OCI-LY7 (cell line): ENCODE results near the gene TCERG1.

Experiments
- EZH2phosphoT487 ChIP-seq: fragments of 200-600 bp; sonication (generic); IDR thresholded peaks from 2 replicates; pipeline ENCODE4 v1.6.1; 2018; ENCODE audit warnings: low read depth, borderline replicate concordance, mild to moderate bottlenecking, mixed run types, antibody characterized with exemption, low read length, moderate library complexity, mixed read lengths
- TF ChIP-seq, protein P1 (sequence below): fragments of 200-600 bp; sonication (generic); conservative IDR thresholded peaks from 2 replicates; pipeline ENCODE4 v1.5.1; 2014; ENCODE audit warnings: mild to moderate bottlenecking, antibody characterized with exemption, low read length, moderate library complexity, mixed read lengths

DNA sequence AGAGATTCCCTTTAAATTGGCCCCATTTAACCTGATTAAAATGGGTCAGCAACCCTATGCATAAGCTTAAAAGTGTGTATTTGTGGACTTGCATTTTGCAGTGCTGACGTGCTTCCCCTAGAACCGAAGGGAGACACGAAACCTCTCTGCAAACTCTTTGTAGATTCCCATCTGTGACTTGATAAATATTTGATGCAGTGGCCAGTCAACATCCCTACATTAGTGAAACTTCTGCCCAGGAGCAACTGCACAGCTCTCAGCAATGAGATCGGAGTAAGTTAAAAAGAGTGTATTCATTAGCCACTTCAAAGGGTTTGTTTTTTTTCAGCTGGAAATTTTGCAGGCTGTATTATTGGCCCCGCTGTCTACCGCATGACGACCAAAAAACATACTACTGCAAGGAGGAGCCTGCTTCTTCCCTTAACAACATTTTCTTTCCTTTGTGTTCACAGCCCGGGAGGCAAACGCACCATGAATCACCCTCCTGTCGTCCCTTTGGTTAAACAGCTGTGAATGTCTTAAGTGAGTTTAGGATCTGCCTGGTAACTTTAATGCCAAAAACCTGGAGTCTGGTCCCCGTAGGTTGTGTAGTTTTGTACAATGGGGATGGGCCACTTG lies 38.0 kb upstream of the TCERG1 start:
- TF ChIP-seq, protein P1, sequence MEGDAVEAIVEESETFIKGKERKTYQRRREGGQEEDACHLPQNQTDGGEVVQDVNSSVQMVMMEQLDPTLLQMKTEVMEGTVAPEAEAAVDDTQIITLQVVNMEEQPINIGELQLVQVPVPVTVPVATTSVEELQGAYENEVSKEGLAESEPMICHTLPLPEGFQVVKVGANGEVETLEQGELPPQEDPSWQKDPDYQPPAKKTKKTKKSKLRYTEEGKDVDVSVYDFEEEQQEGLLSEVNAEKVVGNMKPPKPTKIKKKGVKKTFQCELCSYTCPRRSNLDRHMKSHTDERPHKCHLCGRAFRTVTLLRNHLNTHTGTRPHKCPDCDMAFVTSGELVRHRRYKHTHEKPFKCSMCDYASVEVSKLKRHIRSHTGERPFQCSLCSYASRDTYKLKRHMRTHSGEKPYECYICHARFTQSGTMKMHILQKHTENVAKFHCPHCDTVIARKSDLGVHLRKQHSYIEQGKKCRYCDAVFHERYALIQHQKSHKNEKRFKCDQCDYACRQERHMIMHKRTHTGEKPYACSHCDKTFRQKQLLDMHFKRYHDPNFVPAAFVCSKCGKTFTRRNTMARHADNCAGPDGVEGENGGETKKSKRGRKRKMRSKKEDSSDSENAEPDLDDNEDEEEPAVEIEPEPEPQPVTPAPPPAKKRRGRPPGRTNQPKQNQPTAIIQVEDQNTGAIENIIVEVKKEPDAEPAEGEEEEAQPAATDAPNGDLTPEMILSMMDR = no peak
- no peak for TF ChIP-seq EZH2phosphoT487
